Measurements from ENCODE around the gene LOXHD1.

DNA sequence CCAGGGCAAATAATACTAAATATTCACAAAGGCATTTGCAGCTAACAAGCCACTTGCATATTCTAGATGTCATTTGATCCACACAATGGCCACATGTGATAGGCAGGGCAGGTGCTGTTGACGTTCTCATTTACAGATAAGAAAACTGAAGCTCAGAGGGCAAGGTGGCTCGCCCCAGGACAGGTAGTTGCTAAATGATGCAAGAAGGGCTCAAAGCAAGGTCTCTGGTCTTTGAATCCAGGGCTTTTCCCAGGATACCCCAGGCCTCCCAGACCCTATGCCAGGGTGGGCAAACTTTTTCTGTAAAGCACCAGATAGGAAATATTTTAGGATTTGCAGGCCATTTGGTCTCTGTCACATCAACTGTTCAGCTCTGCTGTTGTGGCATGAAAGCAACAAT is 35.1 kb downstream of the LOXHD1 start:
- no peak for TF ChIP-seq POLR2A (IDR thresholded peaks at IDR 0.05; ENCODE audit: low read depth)
- TF ChIP-seq, protein P1, sequence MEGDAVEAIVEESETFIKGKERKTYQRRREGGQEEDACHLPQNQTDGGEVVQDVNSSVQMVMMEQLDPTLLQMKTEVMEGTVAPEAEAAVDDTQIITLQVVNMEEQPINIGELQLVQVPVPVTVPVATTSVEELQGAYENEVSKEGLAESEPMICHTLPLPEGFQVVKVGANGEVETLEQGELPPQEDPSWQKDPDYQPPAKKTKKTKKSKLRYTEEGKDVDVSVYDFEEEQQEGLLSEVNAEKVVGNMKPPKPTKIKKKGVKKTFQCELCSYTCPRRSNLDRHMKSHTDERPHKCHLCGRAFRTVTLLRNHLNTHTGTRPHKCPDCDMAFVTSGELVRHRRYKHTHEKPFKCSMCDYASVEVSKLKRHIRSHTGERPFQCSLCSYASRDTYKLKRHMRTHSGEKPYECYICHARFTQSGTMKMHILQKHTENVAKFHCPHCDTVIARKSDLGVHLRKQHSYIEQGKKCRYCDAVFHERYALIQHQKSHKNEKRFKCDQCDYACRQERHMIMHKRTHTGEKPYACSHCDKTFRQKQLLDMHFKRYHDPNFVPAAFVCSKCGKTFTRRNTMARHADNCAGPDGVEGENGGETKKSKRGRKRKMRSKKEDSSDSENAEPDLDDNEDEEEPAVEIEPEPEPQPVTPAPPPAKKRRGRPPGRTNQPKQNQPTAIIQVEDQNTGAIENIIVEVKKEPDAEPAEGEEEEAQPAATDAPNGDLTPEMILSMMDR (IDR thresholded peaks at IDR 0.05) = no peak
- TF ChIP-seq EP300 (IDR thresholded peaks at IDR 0.05) = no peak
